HG03354 (cell line): ENCODE measurements around the gene FABP1.

ENCODE experiments used
- ATAC-seq: cut with Tn5 transposase; IDR thresholded peaks from one replicate; pipeline ENCODE4 v1.9.1; 2021; ENCODE audit warnings: mild to moderate bottlenecking; ENCODE audit not compliant: unreplicated experiment, poor library complexity, severe bottlenecking

FABP1 gene

GRCh38 chr2:88139203-88139702 lies 11.4 kb upstream of the FABP1 start:
- ATAC-seq = no peak

- ATAC-seq = no peak
Observed at GRCh38 chr2:88137833-88138232, 10.0 kb upstream of the FABP1 start.

GRCh38 chr2:88136817-88137216 lies 9.0 kb upstream of the FABP1 start:
- ATAC-seq = no peak

GRCh38 chr2:88133875-88134274 lies 6.0 kb upstream of the FABP1 start:
- no peak for ATAC-seq

- no peak for ATAC-seq
Observed at GRCh38 chr2:88131999-88132368, 4.1 kb upstream of the FABP1 start.

- ATAC-seq = no peak
Observed at GRCh38 chr2:88131201-88131998, 3.5 kb upstream of the FABP1 start.

- no peak for ATAC-seq
Observed at GRCh38 chr2:88129313-88129959, 1.6 kb upstream of the FABP1 start.

GRCh38 chr2:88128654-88129312 lies 921 bp upstream of the FABP1 start:
- ATAC-seq = no peak

- ATAC-seq = no peak
Observed at GRCh38 chr2:88127638-88127887, 299 bp downstream of the FABP1 start.

- no peak for ATAC-seq
Observed at GRCh38 chr2:88126772-88127637, 857 bp downstream of the FABP1 start.

GRCh38 chr2:88125924-88126771 lies 1.7 kb downstream of the FABP1 start:
- no peak for ATAC-seq

GRCh38 chr2:88125344-88125923 lies 2.4 kb downstream of the FABP1 start:
- no peak for ATAC-seq

GRCh38 chr2:88123975-88124917 lies 3.6 kb downstream of the FABP1 start:
- ATAC-seq = no peak

- no peak for ATAC-seq
Observed at GRCh38 chr2:88123164-88123974, 4.5 kb downstream of the FABP1 start.

GRCh38 chr2:88122141-88122884 lies 5.5 kb downstream of the FABP1 start:
- ATAC-seq = no peak

GRCh38 chr2:88121678-88122077 lies 6.2 kb downstream of the FABP1 start:
- ATAC-seq = no peak
